Psoas muscle (tissue), 8 donors: ENCODE results near the gene CARS2. TPM values are rescaled to one million over a fixed set of nuclear protein-coding genes. Genes with fewer than 3 reads are reported as not detected.

Source experiments
- ATAC-seq, 4 donors: fragments of 200-7000 bp; cut with Tn5 transposase; one replicate each; pipeline ENCODE4 v1.9.1; 2020; ENCODE audit warnings: moderate library complexity in 3 of 4, mild to moderate bottlenecking in 2 of 4
- DNase-seq, 2 donors: peaks; one replicate each; pipeline ENCODE4 v3.0.0-alpha.2; 2020
- H3K27ac ChIP-seq: fragments of 200-600 bp; one replicate; pipeline ENCODE4 v1.8.0; 2022
- H3K27me3 ChIP-seq, 3 donors: fragments of 200-600 bp in 1 of 3; one replicate each; pipeline versions ENCODE4 v1.6.1 to v1.8.0; 2013 to 2022; ENCODE audit warnings: low read length in 2 of 3, mild to moderate bottlenecking in 2 of 3, moderate library complexity in 1 of 3; ENCODE audit not compliant: insufficient read depth in 3 of 3
- H3K36me3 ChIP-seq, 2 donors: fragments of 200-600 bp in 1 of 2; one replicate each; pipeline versions ENCODE4 v1.6.1 to v1.8.0; 2013 to 2022; ENCODE audit warnings: low read depth in 1 of 2, mild to moderate bottlenecking in 1 of 2, moderate library complexity in 1 of 2; ENCODE audit not compliant: insufficient read depth in 1 of 2
- H3K4me1 ChIP-seq: fragments of 200-600 bp; one replicate; pipeline ENCODE4 v1.8.0; 2022
- H3K4me3 ChIP-seq: fragments of 200-600 bp; one replicate; pipeline ENCODE4 v1.8.0; 2022; ENCODE audit warnings: mild to moderate bottlenecking
- H3K9me3 ChIP-seq: fragments of 200-600 bp; one replicate; pipeline ENCODE4 v1.8.0; 2022
- WGBS, 3 donors: extraction: QIAGEN DNeasy Blood & Tissue Kit; methylation state at CpG; one replicate each; pipeline versions ENCODE4 v1.1.6 to v1.1.7; 2013; 5-methylcytosine and 5-hydroxymethylcytosine counted together
- intact Hi-C, 2 donors: fragments of 100-400 bp; cut with DNase I; formaldehyde crosslinking; loops; one replicate each; pipeline versions ENCODE4 v1.11.0 to v1.14.2; 2022
- polyA plus RNA-seq, 3 donors: library from polyadenylated mRNA; stranded (reverse); fragments of 200-250 nt; gene quantifications; one replicate each; pipeline ENCODE4 v1.2.3, GENCODE V29; 2013
- total RNA-seq, 4 donors: library from RNA; stranded (reverse); fragmentation: NEBNext Ultra II Directional in 2 of 4; extraction: Animal tissue kit (Norgen Biotek cat#: 25700) in 2 of 4; gene quantifications; one replicate each; pipeline versions ENCODE4 v1.2.1 to v1.2.4, GENCODE V29; 2021 to 2023
- TF ChIP-seq, protein P1 (sequence below): fragments of 200-600 bp; IDR thresholded peaks from one replicate; pipeline ENCODE4 v1.8.0; 2022; ENCODE audit warnings: antibody characterized with exemption
- donor health status: healthy with polysubstance abuse.
- donor health status: DM: no; HTN: no; CAD: no; lungs with moderate emphysema.
- donor health status: Bipolar disorder and iron deficiency.
- donor health status: healthy.
- donor health status: DM: yes; HTN: yes; CAD: no.
- donor health status: DM: no; HTN: no; CAD: no.
- donor health status: DM: no; HTN: no; CAD: no.
- donor health status: DM: yes; HTN: yes; CAD: no.

The CARS2 gene
- total and polyA plus RNA-seq, 7 donors, result 41.3 to 85.2 (median 56.3) TPM

DNA sequence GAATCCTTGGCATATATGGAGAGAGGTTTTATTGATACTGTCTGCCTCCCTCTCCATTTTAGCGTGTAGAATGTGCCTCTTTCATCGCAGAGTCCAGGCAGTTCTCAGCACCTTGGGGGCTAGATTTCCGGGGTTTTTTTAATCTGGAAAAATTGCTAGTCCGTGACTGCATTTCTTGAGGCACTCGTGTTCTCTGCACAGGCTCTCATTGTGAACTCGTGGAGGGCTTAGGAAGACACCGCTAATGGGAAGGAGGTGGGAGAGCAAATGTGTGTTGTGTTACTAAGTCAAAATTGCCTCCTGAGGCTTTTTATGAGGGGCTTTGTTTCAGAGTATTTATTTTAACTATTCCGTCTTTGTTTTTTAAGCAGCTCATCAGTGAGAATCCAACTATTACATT lies 17.7 kb upstream of the CARS2 start:
- TF ChIP-seq, protein P1, sequence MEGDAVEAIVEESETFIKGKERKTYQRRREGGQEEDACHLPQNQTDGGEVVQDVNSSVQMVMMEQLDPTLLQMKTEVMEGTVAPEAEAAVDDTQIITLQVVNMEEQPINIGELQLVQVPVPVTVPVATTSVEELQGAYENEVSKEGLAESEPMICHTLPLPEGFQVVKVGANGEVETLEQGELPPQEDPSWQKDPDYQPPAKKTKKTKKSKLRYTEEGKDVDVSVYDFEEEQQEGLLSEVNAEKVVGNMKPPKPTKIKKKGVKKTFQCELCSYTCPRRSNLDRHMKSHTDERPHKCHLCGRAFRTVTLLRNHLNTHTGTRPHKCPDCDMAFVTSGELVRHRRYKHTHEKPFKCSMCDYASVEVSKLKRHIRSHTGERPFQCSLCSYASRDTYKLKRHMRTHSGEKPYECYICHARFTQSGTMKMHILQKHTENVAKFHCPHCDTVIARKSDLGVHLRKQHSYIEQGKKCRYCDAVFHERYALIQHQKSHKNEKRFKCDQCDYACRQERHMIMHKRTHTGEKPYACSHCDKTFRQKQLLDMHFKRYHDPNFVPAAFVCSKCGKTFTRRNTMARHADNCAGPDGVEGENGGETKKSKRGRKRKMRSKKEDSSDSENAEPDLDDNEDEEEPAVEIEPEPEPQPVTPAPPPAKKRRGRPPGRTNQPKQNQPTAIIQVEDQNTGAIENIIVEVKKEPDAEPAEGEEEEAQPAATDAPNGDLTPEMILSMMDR, result no peak
- WGBS, 3 donors, result 52 to 67% (median 55%) methylated on average over 8 of the region's 8 CpGs
- intact Hi-C loops, result no loop called here
- Histone ChIP-seq H3K9me3 (no peaks in the 10 kb centered on the region), H3K27me3 (no peaks in the 10 kb centered on the region), H3K4me3 (no peak overlapping the region), H3K36me3 (peaks cover 0 to 35% of the 10 kb centered on the region in 2 donors), H3K27ac (no peak overlapping the region), H3K4me1 (no peaks in the 10 kb centered on the region)
- DNase-seq (no peak), ATAC-seq (no peak)

DNA sequence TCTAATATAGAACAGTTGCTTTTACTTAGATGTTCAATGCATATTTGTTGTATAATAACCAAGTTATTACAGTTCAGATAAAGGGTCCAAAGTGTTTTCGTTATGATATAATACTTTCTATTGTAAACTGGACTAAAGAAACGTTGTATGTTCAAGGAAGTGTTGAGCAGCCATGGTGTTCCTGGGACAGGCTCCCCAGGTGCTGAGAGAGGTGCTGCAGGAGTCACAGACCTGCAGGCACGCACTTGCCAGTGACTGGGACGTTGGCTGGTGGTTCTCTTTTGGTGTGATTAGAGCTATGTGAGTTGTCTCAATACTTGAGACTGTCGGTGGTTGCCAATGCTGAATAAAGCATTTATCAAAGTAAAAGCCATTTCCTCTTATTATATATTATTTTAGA lies 17.1 kb upstream of the CARS2 start:
- intact Hi-C loops, result no loop called here
- Histone ChIP-seq H3K4me1 (peaks cover 5% of the 10 kb centered on the region), H3K4me3 (no peak overlapping the region), H3K27me3 (no peaks in the 10 kb centered on the region), H3K27ac (no peak overlapping the region), H3K36me3 (peaks cover 0 to 35% of the 10 kb centered on the region in 2 donors), H3K9me3 (no peaks in the 10 kb centered on the region)
- DNase-seq (no peak), ATAC-seq (no peak)
- 65 to 69% (median 65%) methylated on average over 5 of the region's 5 CpGs for WGBS, 3 donors
- TF ChIP-seq, protein P1, result no peak

DNA sequence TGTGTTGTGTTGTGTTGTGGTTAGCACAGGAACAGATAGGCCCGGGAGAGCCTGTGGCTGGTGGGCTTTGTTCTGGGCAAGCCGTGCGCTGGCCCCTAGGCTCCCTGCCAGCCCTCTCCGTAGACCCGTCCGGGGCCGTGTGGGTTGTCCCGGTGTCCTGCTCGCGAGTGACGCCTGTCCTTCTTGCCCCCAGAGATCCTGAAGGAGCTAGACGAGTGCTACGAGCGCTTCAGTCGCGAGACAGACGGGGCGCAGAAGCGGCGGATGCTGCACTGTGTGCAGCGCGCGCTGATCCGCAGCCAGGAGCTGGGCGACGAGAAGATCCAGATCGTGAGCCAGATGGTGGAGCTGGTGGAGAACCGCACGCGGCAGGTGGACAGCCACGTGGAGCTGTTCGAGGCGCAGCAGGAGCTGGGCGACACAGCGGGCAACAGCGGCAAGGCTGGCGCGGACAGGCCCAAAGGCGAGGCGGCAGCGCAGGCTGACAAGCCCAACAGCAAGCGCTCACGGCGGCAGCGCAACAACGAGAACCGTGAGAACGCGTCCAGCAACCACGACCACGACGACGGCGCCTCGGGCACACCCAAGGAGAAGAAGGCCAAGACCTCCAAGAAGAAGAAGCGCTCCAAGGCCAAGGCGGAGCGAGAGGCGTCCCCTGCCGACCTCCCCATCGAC lies 13.3 kb upstream of the CARS2 start:
- Histone ChIP-seq H3K27me3 (no peaks in the 10 kb centered on the region), H3K9me3 (no peaks in the 10 kb centered on the region), H3K27ac (no peak overlapping the region), H3K4me1 (peaks cover 18% of the 10 kb centered on the region), H3K36me3 (peaks cover 0 to 35% of the 10 kb centered on the region in 2 donors), H3K4me3 (no peak overlapping the region)
- TF ChIP-seq, protein P1, result no peak
- 97 to 98% (median 98%) methylated on average over 55 to 61 of the region's 61 CpGs for WGBS, 3 donors
- ATAC-seq (no peak), DNase-seq (no peak)
- intact Hi-C loops, result loop anchor here in 1 of 2 donors (5.0 to 10.0 kb wide), 2 partner anchors 96 to 148 kb away; no protein-coding TSS in a partner anchor

DNA sequence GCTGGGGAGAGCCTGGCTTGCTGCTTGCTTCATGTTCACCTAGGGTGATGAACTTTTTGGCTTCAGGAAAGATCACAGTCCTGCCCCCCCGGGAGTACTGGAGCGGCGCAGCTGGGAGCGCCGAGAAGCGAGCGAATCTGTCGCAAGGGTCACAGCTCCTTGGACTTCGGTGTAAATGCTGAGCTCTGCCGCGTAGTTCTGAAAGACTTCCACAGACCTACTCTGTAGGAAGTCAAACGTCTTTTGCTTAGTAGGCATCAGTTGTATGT lies 10.3 kb upstream of the CARS2 start:
- peaks cover 0 to 19% of the 10 kb centered on the region in 2 donors for H3K36me3 ChIP-seq
- TF ChIP-seq, protein P1, result no peak
- peak; percentile 63 to 83 for DNase-seq
- peak overlapping the region; percentile 90 for H3K4me3 ChIP-seq
- peaks cover 22% of the 10 kb centered on the region for H3K4me1 ChIP-seq
- no peaks in the 10 kb centered on the region for H3K27me3 ChIP-seq
- H3K9me3 ChIP-seq, result no peaks in the 10 kb centered on the region
- peak overlapping the region; percentile 99 for H3K27ac ChIP-seq
- intact Hi-C loops, result loop anchor here (2.0 to 10.0 kb wide), 3 partner anchors 99 to 151 kb away; no protein-coding TSS in a partner anchor
- WGBS, 3 donors, result 0% methylated on average over 12 of the region's 12 CpGs
- peak in 2 of 4 donors; percentile 12 to 20 for ATAC-seq
